NCI-H1694 (cell line): ENCODE measurements around the gene VPS51.
A peak's percentile ranks its signal among the peaks of the same experiment; 100 is the strongest.
"Not testable (repeated sequence)": the region's sequence is repeated elsewhere in the genome, so short reads cannot be mapped to it uniquely, and the experiment has no call there.

ENCODE experiments used
- DNase-seq: peaks from one replicate; lab custom pipeline; 2025; lab: John Stamatoyannopoulos, UW

Gene VPS51

GRCh38 chr11:65134952-65135632 is 39.1 kb downstream of the VPS51 start:
- DNase-seq = peak; percentile 90

GRCh38 chr11:65135633-65136145 is 39.7 kb downstream of the VPS51 start:
- DNase-seq = no peak

- DNase-seq = no peak
These were observed 40.6 kb downstream of the VPS51 start for GRCh38 chr11:65136515-65137096.

DNA sequence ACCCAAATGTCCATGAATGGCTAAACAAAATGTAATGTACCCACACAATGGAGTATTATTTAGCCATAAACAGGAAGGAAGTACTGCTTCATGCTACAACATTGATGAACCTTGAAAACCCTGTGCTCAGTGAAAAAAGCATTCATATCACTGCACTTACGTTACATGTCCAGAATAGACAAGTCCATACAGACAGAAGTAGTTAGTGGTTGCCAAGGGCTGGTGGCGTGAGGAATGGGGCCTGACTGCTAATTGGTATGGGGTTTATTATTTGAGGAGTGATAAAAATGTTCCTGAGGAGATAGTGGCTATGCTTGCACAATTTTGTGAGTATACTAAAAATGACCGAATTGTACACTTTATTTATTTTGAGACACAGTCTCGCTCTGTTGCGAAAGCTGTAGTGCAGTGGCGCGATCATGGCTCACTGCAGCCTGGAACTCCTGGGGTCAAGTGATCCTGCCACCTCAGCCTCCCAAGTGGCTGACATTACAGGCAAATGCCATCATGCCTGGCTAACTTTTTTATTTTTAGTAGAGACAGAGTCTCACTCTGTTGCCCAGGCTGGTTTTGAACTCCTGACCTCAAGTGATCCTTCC is 46.0 kb downstream of the VPS51 start:
- no peak for DNase-seq

GRCh38 chr11:65147352-65148075 is 51.5 kb downstream of the VPS51 start:
- DNase-seq = no peak

GRCh38 chr11:65148657-65149056 is 52.6 kb downstream of the VPS51 start:
- no peak for DNase-seq

DNA sequence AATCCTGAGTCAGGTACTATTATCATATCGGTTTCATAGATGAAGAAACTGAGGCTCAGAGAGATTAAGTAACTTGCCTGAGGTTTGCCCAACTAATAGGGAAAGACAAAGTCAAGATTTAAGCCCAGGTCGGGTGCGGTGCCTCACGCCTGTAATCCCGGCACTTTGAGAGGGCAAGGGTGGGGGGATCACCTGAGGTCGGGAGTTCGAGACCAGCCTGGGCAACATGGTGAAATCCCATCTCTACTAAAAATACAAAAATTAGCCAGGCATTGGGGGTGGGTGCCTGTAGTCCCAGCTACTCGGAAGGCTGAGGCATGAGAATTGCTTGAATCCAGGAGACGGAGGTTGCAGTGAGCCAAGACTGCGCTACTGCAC is 54.1 kb downstream of the VPS51 start:
- DNase-seq = not testable (repeated sequence)

DNA sequence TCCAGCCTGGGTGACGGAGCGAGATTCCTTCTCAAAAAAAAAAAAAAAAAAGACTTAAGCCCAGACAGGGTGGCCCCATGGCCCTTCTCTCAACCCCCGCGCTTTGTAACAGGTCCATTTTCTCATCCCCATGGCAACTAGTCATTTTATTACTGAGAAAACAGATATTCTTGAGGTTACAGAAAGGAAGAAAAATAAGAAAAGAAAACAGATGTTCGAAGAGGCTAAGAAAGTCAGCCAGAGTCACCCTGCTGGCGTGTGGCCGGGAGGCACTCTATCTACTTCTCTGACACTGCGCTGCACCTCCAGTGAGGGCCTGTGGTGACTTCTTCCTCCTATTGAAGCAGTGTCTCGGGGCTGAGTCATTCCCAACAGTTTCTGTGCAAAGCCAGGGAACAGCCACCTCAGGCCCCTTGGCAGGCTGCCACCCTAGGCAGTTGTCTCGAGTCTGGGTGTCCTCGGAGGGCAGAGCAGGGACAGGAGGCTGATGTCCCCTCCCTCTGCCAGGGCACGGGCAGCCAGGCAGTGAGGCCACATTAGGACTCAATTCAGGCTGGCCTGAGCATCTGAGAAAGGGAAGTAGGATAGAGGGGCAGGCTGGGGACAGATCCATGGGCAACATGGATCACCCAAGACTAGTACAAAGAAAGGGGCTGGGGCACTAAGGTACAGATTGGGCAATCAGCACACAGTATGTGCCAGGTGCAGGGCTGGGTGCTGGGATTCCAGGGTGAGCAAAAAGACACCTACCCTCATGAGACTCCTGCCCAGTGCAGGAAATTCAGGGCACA is 54.7 kb downstream of the VPS51 start:
- DNase-seq = no peak

DNA sequence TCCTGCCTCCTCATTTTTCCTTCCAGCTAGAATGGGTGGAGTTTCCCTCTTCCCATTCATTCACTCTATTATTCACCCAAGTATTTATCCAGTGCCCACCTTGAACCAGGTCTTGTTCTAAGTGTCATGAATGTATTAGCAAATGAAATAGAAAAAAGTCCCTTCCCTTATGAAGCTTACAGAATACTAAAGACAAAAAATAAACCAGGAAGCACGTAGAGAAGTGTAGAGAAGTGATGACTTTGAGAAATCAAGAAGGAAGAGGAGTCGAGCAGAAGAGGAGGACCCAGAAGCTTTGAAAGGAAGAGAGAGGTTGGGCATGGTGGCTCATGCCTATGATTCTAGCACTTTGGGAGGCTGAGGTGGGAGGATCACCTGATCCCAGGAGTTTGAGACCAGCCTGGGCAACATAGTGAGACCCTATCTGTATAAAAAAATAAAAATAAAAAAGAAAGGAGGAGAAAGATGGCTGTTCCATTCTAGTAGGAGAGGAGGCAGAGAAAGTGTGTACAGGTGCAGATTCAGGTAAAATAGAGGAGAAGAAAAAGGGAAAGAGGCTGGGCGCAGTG is 55.4 kb downstream of the VPS51 start:
- DNase-seq = no peak

DNA sequence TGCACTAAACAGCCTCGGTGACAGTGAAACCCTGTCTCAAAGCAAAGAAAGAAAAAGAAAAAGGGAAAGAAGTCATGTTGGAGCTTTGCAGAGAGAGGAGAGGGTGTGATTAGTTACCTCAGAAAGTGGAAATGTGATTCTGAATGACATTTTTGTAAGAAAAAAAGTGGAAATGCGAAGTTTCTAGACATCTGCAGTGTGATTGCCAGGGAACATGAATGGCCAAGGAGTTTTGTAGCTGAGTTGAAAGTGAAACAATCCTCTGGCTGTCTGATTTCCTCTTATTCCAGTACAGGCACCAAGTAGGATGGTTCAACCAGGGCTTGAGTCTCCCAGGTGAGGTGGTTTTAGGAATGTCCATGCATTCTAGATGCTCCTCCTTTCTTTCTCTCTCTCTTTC is 56.1 kb downstream of the VPS51 start:
- DNase-seq = no peak

GRCh38 chr11:65156256-65156655 is 60.2 kb downstream of the VPS51 start:
- no peak for DNase-seq

DNA sequence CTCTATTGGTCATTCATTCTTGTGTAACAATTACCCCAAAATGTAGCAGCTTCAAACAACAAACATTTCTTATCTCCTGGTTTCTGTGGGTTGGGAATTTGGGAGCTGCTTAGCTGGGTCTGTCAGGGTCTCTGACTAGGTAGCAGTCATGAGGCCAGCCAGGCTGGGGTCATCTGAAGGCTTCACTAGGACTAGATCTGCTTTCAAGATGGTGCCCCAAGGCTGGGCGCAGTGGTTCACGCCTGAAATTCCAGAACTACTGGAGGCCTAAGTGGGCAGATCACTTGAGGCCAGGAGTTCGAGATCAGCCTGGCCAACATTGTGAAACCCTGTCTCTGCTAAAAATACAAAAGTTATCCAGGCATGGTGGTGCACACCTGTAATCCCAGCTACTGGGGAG is 60.9 kb downstream of the VPS51 start:
- no peak for DNase-seq

DNA sequence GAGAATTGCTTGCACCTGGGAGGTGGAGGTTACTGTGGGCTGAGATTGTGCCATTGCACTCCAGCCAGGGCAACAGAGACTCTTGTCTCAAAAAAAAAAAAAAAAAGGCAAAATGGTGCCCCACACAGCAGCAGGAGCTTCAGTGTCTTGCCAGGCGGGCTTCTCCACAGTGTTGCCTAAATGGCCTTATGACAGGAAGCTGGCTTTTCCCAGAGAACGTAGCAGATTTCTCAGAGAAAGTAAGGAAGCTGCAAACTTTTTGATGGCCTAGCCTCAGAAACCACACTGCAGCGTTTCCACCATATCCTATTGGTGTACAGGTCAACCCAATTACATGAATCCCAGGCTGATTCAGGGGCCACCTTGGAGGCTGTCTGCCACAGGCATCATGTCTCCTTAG is 61.3 kb downstream of the VPS51 start:
- DNase-seq = no peak

DNA sequence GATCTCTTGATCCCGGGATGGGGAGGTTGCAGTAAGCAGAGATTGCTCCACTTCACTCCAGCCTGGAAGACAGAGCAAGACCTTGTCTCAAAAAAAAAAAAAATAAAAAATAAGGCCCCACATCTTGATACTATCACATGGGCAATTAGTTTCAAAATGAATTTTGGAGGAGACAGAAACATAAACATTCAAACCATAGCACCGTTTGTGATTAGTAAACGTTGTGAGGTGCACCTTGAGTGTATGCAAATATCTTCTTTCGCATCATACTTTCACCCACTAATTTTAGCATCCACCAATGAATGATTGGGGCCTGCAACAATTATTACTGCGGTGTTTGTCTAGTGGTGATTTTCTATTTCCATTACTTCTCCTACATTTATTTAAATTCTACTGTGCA is 63.0 kb downstream of the VPS51 start:
- no peak for DNase-seq

DNA sequence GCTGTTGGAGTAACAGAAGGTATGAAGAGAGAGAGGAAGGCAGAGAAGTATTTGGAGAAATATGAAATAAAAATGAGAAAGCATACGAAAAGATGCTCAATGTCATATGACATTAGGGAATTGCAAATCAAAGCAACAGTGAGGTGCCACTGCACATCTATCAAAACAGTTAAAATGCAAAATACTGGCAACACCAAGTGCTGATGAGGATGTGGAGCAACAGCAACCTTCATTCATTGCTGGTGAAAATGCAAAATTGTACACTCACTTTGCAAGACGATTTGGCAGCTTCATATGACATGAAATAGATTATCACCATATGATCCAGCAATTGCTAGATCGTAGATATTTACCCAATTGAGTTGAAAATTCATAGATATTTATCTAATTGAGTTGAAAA is 64.6 kb downstream of the VPS51 start:
- DNase-seq = no peak
